DMS114 treated with DMSO at 0.1 percent for 48 hours (cell line): ENCODE measurements around the gene IL1RL2.

ENCODE experiments used
- DNase-seq: peaks from one replicate; lab custom pipeline; 2025; ENCODE audit not compliant: unreplicated experiment; lab: John Stamatoyannopoulos, UW

IL1RL2 gene

DNA sequence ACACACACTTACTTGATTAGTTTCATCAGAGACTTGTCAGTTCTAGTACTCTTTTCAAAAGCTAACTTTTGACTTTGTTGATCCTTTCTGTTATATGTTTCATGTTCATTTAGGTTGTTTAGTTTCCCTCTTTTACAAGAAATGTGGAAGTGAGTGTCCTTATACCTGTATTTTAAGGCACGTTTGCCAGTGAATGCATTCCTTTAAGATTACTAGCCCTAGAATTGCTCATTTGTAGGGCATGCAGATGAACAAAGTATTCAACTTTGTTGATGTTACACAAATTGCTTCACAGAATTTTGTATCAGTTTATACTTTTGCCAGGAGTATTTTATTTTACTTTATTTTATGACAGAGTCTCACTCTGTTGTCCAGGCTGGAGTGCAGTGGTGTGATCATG, 6.3 kb downstream of the IL1RL2 start:
- DNase-seq, result no peak

DNA sequence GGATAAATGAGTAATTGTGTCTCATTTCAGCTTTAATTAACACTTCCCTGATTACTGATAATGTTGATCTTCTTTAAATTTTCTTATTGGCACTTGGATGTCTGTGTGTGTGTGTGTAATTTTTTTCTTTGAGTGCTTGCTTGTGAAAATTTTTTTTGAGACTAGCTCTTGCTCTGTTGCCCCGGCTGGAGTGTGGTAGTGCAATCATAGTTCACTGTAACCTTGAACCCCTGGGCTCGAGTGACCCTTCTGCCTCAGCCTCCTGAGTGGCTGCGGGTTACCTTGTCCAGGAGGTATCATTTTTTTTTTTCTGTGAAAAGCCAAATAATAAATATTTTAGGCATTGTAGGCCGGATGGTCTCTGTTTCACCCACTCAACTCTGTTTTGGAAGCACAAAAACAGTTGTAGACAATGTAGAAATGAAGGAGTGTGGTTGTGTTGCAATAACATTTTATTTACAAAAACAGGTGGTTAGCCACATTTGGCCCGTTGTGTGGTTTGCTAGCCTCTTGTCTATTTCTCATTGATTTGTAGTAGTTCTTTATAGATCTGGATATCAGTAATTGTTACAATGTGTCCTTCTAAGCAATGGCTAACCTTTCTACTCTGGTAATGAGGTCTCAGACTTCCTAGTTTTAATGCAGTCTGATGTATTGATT, 7.9 kb downstream of the IL1RL2 start:
- no peak for DNase-seq

DNA sequence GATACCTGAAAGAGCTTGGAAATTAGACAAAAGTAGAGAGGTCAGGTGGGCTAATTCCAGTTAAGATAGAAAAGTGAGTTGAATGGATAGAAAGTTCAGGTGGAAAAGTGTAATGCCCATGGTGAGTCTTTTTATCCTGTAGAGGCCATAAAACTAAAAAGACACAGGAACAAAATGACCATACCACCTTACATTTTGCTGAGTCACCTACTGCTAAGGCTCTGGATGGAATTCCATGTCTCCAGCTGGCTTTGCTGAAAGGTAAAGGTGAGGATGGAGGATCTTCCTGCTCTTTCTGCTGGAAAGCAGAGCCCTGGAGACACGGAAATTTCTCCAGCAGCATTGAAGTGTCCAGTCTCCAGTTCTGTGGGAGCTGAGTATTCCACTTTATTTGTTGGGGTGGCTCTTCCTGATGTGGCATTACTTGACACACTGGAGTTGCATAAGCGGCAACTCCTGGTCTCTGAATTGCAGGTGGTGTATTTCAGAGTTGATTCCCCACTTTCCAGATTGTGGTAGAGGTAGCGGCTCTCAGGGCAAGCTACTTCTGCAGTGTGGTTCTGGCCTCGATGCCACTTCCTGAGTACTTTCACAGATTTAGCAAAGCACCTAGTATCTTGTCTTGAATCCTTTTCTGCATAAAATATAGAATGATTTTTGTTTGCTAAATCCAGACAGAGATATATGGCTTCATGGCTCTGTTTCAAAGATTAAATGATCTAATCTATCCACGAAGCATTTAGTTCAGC, 10.7 kb downstream of the IL1RL2 start:
- DNase-seq, result no peak

DNA sequence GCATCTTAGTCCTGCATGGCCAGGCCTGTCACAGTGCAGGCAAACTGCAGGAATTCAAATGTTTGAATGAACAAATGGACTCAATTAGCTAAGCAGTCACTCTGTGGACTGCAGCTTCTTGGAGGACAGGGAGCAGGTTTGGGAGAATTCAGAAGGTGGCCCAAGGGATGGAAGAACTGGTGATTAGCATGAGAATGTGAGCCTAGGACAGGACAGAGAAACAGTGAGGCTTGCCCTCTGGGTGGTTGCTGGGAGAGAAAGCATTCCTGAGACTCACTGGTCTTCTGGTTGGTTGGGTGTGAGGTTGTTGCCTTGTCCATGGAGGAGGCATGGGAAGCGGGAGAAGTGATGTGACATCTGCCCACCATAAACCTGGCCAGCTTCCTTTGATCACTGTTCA, 13.7 kb downstream of the IL1RL2 start:
- no peak for DNase-seq

DNA sequence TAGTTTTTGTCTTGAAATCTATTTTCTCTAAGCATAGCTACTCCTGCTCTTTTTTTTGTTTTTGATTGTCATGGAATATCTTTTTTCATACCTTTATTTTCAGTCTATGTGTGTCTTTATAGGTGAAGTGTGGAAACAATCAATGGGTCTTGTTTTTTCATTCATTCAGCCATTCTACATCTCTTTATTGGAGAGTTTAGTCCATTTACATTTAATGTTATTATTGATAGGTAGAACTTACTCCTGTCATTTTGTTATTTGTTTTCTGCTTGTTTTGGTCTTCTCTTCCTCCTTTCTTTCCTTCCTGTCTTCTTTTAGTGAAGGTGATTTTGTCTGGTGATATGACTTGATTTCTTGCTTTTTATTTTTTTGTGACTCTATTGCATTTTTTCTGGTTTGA, 17.8 kb downstream of the IL1RL2 start:
- no peak for DNase-seq

DNA sequence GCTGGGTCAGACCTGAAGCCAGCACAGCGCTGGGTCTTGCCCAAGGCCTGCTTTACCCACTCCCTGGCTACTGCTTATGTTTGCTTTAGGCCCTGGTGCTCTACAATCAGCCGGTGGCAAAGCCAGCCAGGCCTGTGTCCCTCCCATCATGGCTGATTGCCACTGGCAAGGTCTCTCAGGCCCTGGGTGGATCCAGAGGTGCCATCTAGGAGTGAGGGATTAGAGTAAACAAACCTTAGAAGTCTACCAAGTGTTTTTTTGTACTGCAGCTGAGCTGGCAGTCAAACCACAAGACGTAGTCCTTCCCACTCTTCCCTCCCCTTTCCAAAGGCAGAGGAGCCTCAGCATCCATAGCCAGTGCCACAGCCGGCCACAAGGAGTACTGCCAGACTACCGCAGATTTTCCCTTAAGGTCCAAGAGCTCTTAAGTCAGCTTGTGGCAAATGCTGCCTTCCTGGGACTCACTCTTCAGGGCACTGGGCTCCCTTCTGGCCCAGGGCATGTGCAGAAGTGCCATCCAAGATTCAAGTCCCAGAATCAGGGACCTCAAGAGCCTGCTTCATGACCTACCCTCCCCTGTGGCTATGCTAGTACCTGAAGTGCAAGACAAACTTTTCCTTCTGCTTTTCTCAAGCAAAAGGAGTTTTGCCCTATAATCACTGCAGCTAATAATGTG, 20.0 kb downstream of the IL1RL2 start:
- DNase-seq, result no peak

DNA sequence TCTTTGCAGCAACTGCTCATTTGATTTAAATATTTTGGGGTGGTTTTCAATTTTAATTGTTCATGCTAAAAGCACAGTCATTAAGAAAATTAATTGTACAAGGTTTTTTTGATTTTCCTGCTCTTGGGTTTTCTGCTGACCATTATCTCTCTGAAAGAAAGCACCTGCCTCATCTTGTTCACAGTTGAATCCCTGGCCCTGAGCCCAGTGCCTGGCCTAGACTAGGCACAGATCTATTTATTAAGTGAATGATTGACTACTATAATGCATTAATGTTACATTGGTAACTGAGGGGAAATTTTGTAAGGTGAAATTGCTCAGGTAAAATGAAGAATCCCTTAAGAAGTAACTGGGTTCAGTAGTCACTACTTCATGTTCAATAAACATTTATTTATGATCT, 22.0 kb downstream of the IL1RL2 start:
- DNase-seq, result no peak

DNA sequence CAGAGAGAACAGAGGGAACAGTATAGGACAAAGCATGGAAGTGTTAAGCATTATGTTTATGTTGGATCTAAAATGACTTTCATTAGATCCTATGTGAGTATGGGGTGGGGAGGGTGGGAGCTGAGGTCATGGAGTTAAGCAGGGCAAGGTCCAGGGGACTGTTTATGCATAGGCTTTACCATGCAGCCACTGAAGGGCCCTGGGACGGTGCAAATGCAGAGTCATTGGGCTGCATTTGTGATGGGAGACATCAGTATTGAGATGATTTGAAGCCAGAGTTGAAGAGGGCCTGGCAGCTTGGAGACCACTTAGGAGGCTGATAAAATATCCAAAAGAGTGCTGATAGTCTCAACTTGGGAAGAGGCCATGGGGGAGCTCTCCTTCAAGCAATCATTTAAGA, 22.7 kb downstream of the IL1RL2 start:
- DNase-seq, result no peak

DNA sequence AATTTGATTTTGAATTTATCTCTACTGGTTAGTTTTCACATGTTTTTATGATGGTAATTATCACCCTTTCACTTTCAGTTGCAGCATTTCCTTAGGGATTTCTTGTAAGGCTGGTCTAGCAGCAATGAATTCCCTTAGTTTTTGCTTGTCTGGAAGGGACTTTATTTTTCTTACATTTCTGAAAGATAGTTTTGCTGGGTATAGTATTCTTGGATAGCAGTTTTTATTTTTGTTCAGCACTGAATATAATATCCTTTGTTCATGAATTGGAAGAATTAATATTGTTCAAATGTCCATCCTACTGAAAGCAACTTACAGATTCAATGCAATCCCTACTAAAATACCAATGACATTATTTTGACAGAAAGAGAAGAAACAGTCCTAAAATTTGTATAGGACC, 30.2 kb downstream of the IL1RL2 start:
- no peak for DNase-seq

DNA sequence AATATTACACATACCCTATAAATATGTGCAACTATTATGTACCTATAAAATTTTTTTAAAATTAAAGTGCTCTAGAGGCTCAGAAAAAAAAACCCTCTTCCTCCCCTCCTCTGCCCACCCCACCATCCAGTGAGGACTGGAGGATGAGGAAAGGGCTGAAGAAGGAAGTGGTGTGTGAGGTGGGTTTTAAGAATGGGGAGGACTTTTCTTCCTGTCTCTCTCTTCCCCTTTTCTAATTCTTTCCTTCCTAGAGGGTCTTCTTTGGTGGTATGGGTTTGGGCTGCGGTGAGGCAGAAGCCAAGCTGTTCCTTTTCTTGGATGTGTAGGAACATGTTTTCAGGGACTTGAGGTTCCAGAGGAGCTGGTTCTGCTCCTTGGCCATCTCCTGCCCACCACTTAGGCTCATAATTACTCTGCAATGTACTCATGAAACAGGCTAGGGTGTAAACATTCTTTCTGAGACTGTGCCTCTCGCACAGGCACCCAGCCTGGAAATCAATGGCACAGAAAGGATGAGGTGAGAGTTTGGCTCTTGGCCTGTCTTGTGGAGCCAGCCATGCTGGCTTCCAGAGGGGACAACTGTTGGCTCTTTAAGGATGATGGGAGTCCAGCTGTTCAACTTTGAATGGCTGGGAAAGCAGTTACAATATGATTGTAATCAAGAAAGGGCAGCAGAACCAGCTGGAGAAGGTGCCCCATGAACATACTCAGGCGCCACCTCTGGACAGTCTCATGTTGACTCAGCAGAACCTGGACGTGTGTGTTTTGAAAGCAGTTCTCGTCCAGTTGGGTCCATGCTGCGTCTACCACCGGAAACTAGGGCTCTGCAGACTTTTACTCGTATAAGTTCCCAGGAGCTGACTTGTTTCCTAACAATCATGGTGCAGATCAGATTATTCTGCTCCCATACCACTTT, 38.3 kb downstream of the IL1RL2 start:
- DNase-seq, result no peak

DNA sequence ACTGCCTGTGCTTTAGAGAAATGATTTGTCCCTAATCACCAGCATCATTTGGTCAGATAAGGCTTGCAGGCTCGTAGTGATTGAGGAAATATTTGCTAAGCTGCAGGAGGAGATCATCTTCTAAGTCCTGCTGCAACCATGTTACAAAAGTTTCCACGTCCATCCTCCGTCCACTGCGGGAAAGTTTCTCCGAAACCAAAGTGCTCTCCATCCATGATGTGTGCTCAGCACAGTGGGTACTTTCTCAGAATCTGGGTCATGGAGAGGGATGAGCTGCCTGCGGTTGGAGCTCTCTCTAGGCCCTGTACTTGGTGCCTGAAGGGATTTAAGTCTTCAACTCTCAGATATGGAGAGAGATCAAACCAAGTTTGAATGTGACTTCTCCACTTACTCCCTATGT, 39.3 kb downstream of the IL1RL2 start:
- DNase-seq, result no peak

DNA sequence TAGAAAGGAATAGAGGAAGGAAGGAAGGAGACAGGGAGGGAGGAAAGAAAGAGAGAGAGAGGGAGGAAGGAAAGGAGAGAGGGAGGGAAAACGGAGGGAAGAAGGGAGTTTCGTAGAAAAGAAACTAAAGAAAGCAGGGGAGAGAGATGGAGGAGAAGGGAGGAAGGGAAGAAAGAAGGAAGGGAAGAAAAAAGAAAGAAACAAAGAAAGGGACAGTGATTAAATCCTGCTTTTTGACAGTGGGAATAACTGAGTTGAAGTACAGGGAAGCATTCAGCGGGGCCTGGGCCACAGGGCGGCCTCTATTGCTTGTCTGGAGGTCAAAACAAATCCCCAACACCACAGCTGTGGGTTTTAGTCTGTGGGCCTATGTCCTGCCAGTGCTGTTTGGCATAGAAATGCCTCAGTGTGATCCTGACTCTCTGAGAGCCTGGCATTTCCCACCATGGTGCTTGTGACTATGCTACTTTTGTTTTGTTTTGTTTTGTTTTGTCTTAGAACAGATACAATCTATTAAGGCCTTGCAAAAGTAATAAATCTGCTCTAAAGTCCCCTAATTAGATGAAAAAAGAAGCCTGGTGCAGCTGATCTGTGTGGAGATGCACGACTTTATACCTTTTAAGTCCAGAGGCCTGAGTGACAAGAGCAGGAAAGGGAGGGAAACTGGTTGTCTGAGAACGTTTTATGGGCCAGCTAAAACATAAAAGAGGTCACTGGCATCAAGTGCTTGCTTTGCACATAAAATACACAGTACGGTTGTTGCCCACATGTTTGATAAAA, 40.0 kb downstream of the IL1RL2 start:
- DNase-seq, result no peak

DNA sequence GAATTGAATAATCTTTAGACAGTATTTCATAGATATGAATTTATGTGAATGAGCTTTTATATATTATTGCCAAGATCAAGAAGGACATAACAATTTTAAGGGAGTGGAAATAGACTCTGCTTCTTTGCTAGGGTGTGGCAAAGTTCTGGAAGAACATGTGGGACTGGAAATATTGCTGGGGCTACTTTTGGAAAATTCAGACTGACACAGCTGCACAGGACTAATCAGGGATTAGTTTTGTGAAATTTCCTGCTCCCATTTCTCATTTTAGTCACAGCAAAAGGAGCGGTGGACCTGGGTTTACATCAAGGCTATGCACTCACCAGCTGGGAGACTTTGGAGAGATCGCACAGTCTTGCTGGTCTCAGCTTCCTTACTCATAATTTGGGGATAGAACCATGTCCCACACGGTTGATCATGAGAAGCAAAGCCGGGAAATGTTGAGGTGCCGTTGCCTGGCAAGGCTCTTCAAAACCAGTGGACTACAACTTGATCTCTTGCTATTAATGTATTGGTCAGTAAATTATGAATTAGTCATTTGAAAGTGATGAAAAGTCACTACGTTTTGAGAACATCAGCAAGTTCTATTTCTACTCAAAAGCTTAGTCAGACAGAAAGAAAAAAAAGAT, 42.4 kb downstream of the IL1RL2 start:
- no peak for DNase-seq

DNA sequence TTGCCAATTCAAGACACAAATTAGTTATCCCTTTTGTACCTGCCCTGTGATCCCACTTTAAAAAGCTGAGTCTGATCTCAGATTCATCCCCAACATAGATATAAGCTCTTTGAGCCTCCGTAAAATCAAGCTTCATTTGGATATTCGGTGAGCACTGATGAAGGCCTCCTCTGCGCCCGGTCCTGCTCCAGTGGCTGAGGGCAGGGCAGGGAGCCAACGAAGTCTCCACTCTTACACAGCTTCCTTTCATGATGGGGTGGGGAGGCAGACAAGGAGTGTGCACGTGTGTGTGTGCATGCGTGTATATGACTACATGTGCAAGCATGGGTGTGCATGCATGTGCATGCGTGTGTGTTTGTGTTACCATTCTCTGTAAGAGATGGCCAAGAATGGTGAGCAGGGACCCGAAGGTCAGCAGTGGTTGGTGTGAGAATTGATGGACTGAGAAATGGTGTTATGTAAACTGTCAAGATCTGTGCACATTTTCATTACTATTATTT, 43.6 kb downstream of the IL1RL2 start:
- no peak for DNase-seq

DNA sequence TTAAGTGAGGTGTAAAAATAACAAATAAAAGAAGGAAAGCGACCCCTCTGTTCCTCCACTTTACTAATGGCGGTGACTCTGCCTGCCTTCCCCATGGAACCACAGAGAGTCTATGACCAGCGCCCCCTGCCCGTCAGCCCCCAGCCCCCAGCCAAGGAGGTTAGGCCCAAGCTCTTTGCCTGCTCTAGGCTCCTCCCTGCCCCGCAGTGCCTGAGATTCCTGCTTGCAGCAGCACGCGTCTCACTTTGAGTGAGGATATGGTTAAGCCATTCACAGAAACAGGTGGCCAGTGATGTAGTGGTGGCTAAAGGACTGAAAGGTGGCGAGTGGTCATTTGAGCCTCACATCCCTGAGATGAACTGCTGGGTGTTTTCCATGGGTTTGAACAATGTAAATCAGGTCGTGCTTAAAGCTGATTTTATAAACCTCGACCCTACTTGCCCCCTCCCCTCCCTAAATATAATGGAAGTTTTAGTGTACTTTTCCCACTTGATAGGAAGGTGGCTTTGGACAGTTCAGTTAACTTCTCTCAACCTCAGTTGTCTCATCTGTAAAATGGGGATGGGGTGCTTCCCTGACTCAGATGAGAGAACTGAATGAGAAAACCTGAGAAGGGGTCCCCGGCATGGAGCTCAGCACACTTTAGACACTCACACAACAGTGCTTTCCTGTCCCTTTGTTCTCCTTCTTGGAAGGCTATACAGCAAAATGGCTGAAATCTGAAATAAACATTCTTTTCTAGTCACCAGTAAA, 46.5 kb downstream of the IL1RL2 start:
- no peak for DNase-seq

DNA sequence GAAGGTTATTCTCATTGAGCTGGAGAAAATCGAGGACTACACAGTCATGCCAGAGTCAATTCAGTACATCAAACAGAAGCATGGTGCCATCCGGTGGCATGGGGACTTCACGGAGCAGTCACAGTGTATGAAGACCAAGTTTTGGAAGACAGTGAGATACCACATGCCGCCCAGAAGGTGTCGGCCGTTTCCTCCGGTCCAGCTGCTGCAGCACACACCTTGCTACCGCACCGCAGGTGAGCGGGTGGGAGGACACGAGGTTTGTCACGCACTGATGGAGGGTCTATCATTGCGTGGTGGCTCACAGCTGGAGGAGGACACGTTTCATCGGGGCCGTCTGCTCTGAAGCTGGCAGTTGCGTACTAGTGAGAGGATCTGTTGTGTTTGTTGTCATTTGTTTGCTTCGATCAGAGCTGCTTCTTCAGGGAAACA, 48.2 kb downstream of the IL1RL2 start:
- no peak for DNase-seq

DNA sequence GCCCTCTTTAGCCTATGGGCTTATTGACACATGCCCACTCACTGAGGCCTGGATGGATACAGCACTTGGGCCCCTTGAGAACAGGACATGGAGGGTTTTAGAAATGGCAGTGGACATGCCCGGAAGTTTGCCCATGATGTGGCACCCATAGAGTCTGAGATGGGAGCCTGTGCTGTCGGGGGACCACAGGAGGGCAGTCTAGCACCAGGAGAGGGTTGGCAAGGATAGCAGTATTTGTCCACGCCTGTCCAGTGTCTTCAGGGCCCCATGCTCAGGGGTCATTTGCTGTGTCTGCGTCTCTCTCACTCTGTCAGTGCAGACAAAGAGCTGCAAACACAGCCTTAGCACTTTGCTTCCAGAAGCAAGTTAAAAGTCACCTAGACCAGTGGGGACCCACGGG, 48.7 kb downstream of the IL1RL2 start:
- DNase-seq, result peak; percentile 17

DNA sequence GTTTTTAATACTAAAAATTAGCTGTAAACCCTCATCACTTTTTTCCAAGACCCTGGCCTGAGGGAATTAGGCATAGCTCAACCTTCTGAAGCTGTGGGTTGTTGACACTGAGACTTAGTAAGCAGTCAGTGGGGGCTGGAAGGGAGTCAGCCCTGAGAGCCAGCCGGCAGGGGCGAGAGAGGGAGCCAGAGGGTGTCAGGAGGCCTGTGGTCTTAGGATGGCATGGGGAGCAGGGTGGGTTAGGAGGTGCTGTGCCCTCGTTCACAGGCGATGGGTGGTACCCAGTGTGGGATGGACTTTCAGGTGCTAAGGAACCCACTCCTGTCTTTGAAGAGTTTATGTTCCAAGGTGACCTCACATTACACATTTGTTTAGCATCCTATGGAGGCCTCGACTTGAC, 49.3 kb downstream of the IL1RL2 start:
- no peak for DNase-seq

DNA sequence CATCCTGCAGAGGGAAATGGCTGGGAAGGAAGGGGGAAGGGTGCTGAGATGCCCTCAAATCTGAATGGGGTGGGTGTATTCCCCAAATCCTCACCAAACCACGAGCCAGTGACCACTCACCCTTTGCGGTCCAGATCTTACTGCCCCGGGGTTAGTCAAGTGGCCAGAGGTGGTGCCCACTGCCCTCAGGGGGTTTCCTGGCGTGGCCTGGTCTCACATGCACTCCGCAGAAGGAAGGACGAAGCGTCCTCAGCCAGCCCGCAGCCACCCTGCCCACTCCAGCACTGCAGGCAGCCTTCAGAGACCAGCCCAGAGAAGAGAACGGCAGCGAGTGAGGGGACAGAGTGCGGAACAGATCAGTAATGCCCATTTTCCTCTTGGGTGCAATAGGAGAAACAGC, 50.4 kb downstream of the IL1RL2 start:
- no peak for DNase-seq
